H9 (cell line): ENCODE results near the gene APBB3. TPM values are rescaled to one million over a fixed set of nuclear protein-coding genes. Genes with fewer than 3 reads are reported as not detected.
"Not testable (repeated sequence)": the region's sequence is repeated elsewhere in the genome, so short reads cannot be mapped to it uniquely, and the experiment has no call there.

Experiments
- DNase-seq: peaks from one replicate; pipeline ENCODE4 v3.0.0-alpha.2; 2017
- H2AFZ ChIP-seq: one replicate; pipeline ENCODE4 v1.6.1; 2013; ENCODE audit warnings: mild to moderate bottlenecking, low read length, control low read depth, moderate library complexity
- H2AK5ac ChIP-seq: 2 replicates; pipeline ENCODE4 v1.6.1; 2013; ENCODE audit warnings: low read length, control low read depth, mixed read lengths; ENCODE audit not compliant: insufficient read length
- H2BK120ac ChIP-seq: one replicate; pipeline ENCODE4 v1.6.1; 2013; ENCODE audit warnings: low read depth, mild to moderate bottlenecking, low read length, control low read depth, inconsistent platforms; ENCODE audit not compliant: poor library complexity, severe bottlenecking
- H2BK12ac ChIP-seq: 2 replicates; pipeline ENCODE4 v1.6.1; 2013; ENCODE audit warnings: low read length, control low read depth, mixed read lengths, low read depth; ENCODE audit not compliant: insufficient read length
- H2BK15ac ChIP-seq: 2 replicates; pipeline ENCODE4 v1.6.1; 2013; ENCODE audit warnings: low read depth, low read length, control low read depth
- H2BK20ac ChIP-seq: one replicate; pipeline ENCODE4 v1.6.1; 2013; ENCODE audit warnings: low read depth, mild to moderate bottlenecking, low read length, control low read depth, inconsistent platforms; ENCODE audit not compliant: poor library complexity, severe bottlenecking
- H2BK5ac ChIP-seq: 2 replicates; pipeline ENCODE4 v1.6.1; 2013; ENCODE audit warnings: low read length, control low read depth, mixed read lengths; ENCODE audit not compliant: insufficient read length
- H3K14ac ChIP-seq: 2 replicates; pipeline ENCODE4 v1.6.1; 2013; ENCODE audit warnings: low read length, control low read depth; ENCODE audit not compliant: insufficient read depth
- H3K18ac ChIP-seq: 2 replicates; pipeline ENCODE4 v1.6.1; 2013; ENCODE audit warnings: low read depth, mild to moderate bottlenecking, mixed read lengths, low read length, control low read depth; ENCODE audit not compliant: insufficient read length
- H3K23ac ChIP-seq: 2 replicates; pipeline ENCODE4 v1.6.1; 2013; ENCODE audit warnings: low read length, control low read depth, mixed read lengths, low read depth; ENCODE audit not compliant: insufficient read length
- H3K23me2 ChIP-seq: 2 replicates; pipeline ENCODE4 v1.6.1; 2013; ENCODE audit warnings: low read depth, mild to moderate bottlenecking, mixed read lengths, low read length, control low read depth; ENCODE audit not compliant: insufficient read length, poor library complexity, severe bottlenecking
- H3K27ac ChIP-seq: 2 replicates; pipeline ENCODE4 v1.5.1; 2013; ENCODE audit warnings: low read length, control low read depth, mixed read lengths, low read depth; ENCODE audit not compliant: insufficient read length
- H3K27me3 ChIP-seq: 2 replicates; pipeline ENCODE4 v1.6.1; 2013; ENCODE audit warnings: low read length, control low read depth, inconsistent platforms; ENCODE audit not compliant: insufficient read depth
- H3K4ac ChIP-seq: 2 replicates; pipeline ENCODE4 v1.6.1; 2013; ENCODE audit warnings: low read depth, mild to moderate bottlenecking, control low read depth, inconsistent platforms, low read length, moderate library complexity
- H3K4me1 ChIP-seq: 2 replicates; pipeline ENCODE4 v1.6.1; 2013; ENCODE audit warnings: low read length, control low read depth, inconsistent platforms; ENCODE audit not compliant: insufficient read depth
- H3K4me2 ChIP-seq: 2 replicates; pipeline ENCODE4 v1.6.1; 2013; ENCODE audit warnings: low read length, control low read depth, mixed read lengths; ENCODE audit not compliant: insufficient read length, insufficient read depth
- H3K56ac ChIP-seq: 2 replicates; pipeline ENCODE4 v1.6.1; 2013; ENCODE audit warnings: low read depth, mild to moderate bottlenecking, mixed read lengths, low read length, control low read depth; ENCODE audit not compliant: insufficient read length
- H3K79me1 ChIP-seq: 2 replicates; pipeline ENCODE4 v1.6.1; 2013; ENCODE audit warnings: low read depth, mild to moderate bottlenecking, moderate library complexity, low read length, control low read depth, inconsistent platforms; ENCODE audit not compliant: insufficient read depth, poor library complexity, severe bottlenecking
- H3K79me2 ChIP-seq: 2 replicates; pipeline ENCODE4 v1.6.1; 2013; ENCODE audit warnings: low read length, control low read depth, inconsistent platforms; ENCODE audit not compliant: insufficient read depth
- H3K9ac ChIP-seq: 2 replicates; pipeline ENCODE4 v1.6.1; 2013; ENCODE audit warnings: low read length, control low read depth, mixed read lengths; ENCODE audit not compliant: insufficient read length; ENCODE audit errors: extremely low read depth
- H3K9me3 ChIP-seq: one replicate; pipeline ENCODE4 v1.6.1; 2013; ENCODE audit warnings: low read depth, low read length, inconsistent platforms; ENCODE audit not compliant: control insufficient read depth
- H3T11ph ChIP-seq: one replicate; pipeline ENCODE4 v1.6.1; 2013; ENCODE audit warnings: mild to moderate bottlenecking, low read length, control low read depth, inconsistent platforms
- H4K20me1 ChIP-seq: one replicate; pipeline ENCODE4 v1.6.1; 2013; ENCODE audit not compliant: control insufficient read depth, insufficient read length, insufficient read depth
- H4K5ac ChIP-seq: 2 replicates; pipeline ENCODE4 v1.6.1; 2013; ENCODE audit warnings: low read depth, mild to moderate bottlenecking, mixed read lengths, low read length, control low read depth; ENCODE audit not compliant: insufficient read length
- H4K8ac ChIP-seq: replicated peaks from 2 replicates; pipeline ENCODE4 v1.6.1; 2013; ENCODE audit warnings: low read length, control low read depth, mixed read lengths, low read depth; ENCODE audit not compliant: insufficient read length
- H4K91ac ChIP-seq: 2 replicates; pipeline ENCODE4 v1.6.1; 2013; ENCODE audit warnings: low read depth, mild to moderate bottlenecking, moderate library complexity, mixed read lengths, low read length, control low read depth; ENCODE audit not compliant: insufficient read length
- H3K27ac Mint-ChIP-seq, 3 experiments: 2 replicates in 2 of 3; 3 replicates in 1 of 3; pipeline ENCODE4 v1.8.0; 2020 to 2021; ENCODE audit warnings: mixed read lengths in 3 of 3, mild to moderate bottlenecking in 1 of 3, moderate library complexity in 1 of 3
- H3K27me3 Mint-ChIP-seq: 2 replicates; pipeline ENCODE4 v1.8.0; 2021; ENCODE audit warnings: low read depth, mild to moderate bottlenecking, moderate library complexity, mixed read lengths
- H3K36me3 Mint-ChIP-seq, 3 experiments: 2 replicates in 2 of 3; 3 replicates in 1 of 3; pipeline ENCODE4 v1.8.0; 2020 to 2021; ENCODE audit warnings: low read depth in 3 of 3, mixed read lengths in 3 of 3; ENCODE audit not compliant: insufficient read depth in 1 of 3
- H3K4me1 Mint-ChIP-seq, 2 experiments: 2 replicates each; pipeline ENCODE4 v1.8.0; 2020; ENCODE audit warnings: mixed read lengths in 2 of 2
- H3K4me3 Mint-ChIP-seq, 2 experiments: 2 replicates in 1 of 2; 3 replicates in 1 of 2; pipeline ENCODE4 v1.8.0; 2020 to 2021; ENCODE audit warnings: mild to moderate bottlenecking in 2 of 2, mixed read lengths in 2 of 2, moderate library complexity in 1 of 2
- H3K9me3 Mint-ChIP-seq, 2 experiments: 2 replicates in 1 of 2; 3 replicates in 1 of 2; pipeline ENCODE4 v1.8.0; 2020; ENCODE audit warnings: mild to moderate bottlenecking in 2 of 2, mixed read lengths in 2 of 2, moderate library complexity in 1 of 2
- CTCF ChIP-seq: fragments of 200-600 bp; sonication (generic); conservative IDR thresholded peaks from 3 replicates; pipeline ENCODE4 v1.8.0; 2021; ENCODE audit warnings: antibody characterized with exemption, mild to moderate bottlenecking
- WGBS: extraction: QIAGEN DNeasy Blood & Tissue Kit; methylation state at CpG from one replicate; pipeline ENCODE4 v1.1.7; 2013; ENCODE audit warnings: missing lambda C conversion rate, low lambda C conversion rate, mixed read lengths; ENCODE audit not compliant: insufficient read length; ENCODE audit errors: extremely low coverage; 5-methylcytosine and 5-hydroxymethylcytosine counted together
- total RNA-seq: library from RNA; stranded (reverse); gene quantifications from 2 replicates; pipeline ENCODE4 v1.2.1, GENCODE V29; 2021

Gene APBB3
- total RNA-seq, 1 experiment from 2014 or later = 23.8 TPM

DNA sequence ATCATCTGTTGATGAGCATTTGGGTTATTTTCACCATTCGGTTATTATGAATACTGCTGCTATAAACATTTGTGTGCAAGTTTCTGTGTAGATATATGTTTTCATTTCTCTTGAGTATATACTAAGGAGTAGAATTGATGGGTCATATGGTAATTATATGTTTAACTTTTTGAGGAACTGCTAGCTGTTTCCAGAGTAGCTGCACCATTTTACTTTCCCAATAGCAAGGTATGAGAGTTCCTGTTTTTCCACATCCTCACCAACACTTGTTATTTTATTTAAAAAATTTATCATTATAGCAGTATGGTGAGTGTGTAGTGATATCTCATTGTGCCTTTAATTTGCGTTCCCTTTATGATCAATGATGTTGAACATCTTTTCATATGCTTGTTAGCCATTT lies 39.3 kb upstream of the APBB3 start:
- Histone ChIP-seq H2AK5ac (no peak overlapping the region), H2BK12ac (no peak overlapping the region), H3K79me2 (no peaks in the 10 kb centered on the region), H3K9ac (no peak overlapping the region), H2BK20ac (no peak overlapping the region), H3K4me2 (no peak overlapping the region), H3K56ac (no peak overlapping the region), H2BK5ac (no peak overlapping the region), H3K14ac (no peak overlapping the region), H3K23me2 (no peaks in the 10 kb centered on the region), H3K79me1 (no peaks in the 10 kb centered on the region), H2AFZ (no peak overlapping the region), H3K23ac (no peak overlapping the region), H2BK15ac (no peak overlapping the region), H3K4ac (no peak overlapping the region), H4K20me1 (no peaks in the 10 kb centered on the region), H3K27ac (no peak overlapping the region), H3T11ph (no peak overlapping the region), H4K8ac (no peak overlapping the region), H4K91ac (no peak overlapping the region), H3K9me3 (no peaks in the 10 kb centered on the region), H3K4me1 (no peaks in the 10 kb centered on the region), H4K5ac (no peak overlapping the region), H3K18ac (no peak overlapping the region), H3K27me3 (no peaks in the 10 kb centered on the region), H2BK120ac (no peak overlapping the region)
- H3K27ac Mint-ChIP-seq = no peak overlapping the region
- H3K27me3 Mint-ChIP-seq = peaks cover 7% of the 10 kb centered on the region
- TF ChIP-seq CTCF = no peak
- no peaks in the 10 kb centered on the region for H3K4me1 Mint-ChIP-seq
- H3K9me3 Mint-ChIP-seq = peaks cover 15 to 28% of the 10 kb centered on the region in 2 experiments; a peak in 4 of 5 replicates
- DNase-seq = no peak
- H3K36me3 Mint-ChIP-seq = no peaks in the 10 kb centered on the region
- H3K4me3 Mint-ChIP-seq = no peak overlapping the region
- WGBS = no CpG with 5 or more reads among the region's 2 CpGs

- not testable (repeated sequence) for H3K9me3 ChIP-seq, H3K9ac ChIP-seq, H3K27me3 ChIP-seq, H2BK20ac ChIP-seq, H4K5ac ChIP-seq, H3K56ac ChIP-seq, H3K27ac ChIP-seq, H2AFZ ChIP-seq, H3K23ac ChIP-seq, H3K4ac ChIP-seq, H3K36me3 Mint-ChIP-seq, H2BK15ac ChIP-seq, H3K14ac ChIP-seq, H3K4me1 Mint-ChIP-seq, H2BK5ac ChIP-seq, DNase-seq, H3K4me3 Mint-ChIP-seq, H3K27ac Mint-ChIP-seq, H4K8ac ChIP-seq, H3K18ac ChIP-seq, H3K79me1 ChIP-seq, H3K79me2 ChIP-seq, H3K4me2 ChIP-seq, H4K20me1 ChIP-seq, H2BK12ac ChIP-seq, H3T11ph ChIP-seq, H2BK120ac ChIP-seq, H3K27me3 Mint-ChIP-seq, H4K91ac ChIP-seq, H3K4me1 ChIP-seq, H2AK5ac ChIP-seq, H3K23me2 ChIP-seq
- no CpG with 5 or more reads among the region's 4 CpGs for WGBS
- H3K9me3 Mint-ChIP-seq = peaks cover 14 to 27% of the 10 kb centered on the region in 2 experiments; a peak in 4 of 5 replicates
Observed at GRCh38 chr5:140603446-140603698, 39.0 kb upstream of the APBB3 start.
